GM21526 (cell line): ENCODE data around the gene TMEM151A.
"Not testable (repeated sequence)": the region's sequence is repeated elsewhere in the genome, so short reads cannot be mapped to it uniquely, and the experiment has no call there.

Source experiments
- ATAC-seq: cut with Tn5 transposase; IDR thresholded peaks from one replicate; pipeline ENCODE4 v1.9.1; 2021; ENCODE audit warnings: moderate library complexity; ENCODE audit not compliant: unreplicated experiment, low FRiP score

TMEM151A gene

DNA sequence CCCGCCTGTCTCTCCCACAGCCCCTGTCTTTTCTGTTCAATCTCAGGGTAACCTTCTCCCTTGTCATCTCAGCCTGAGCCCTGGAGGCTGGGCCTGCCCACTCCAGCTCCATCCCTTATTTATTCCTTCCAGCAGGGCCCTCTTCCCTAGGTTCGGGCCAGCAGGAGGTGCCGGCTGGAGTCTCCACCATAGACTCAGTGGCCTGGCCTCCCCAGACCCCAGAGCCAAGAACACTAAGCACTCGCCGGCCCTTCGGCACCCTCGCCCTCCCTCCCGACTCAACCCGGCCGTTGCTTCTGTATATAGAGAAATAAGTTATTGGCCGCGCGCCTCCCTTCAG is 24.7 kb upstream of the TMEM151A start:
- no peak for ATAC-seq

GRCh38 chr11:66267379-66268243 is 24.1 kb upstream of the TMEM151A start:
- peak; percentile 16 for ATAC-seq

GRCh38 chr11:66268244-66268951 is 23.3 kb upstream of the TMEM151A start, which contains the start of gene RAB1B:
Gene RAB1B, plus strand, starts transcription at chr11:66268639. Its CDS starts 41 bp downstream, at chr11:66268680.
- peak; percentile 63 for ATAC-seq

DNA sequence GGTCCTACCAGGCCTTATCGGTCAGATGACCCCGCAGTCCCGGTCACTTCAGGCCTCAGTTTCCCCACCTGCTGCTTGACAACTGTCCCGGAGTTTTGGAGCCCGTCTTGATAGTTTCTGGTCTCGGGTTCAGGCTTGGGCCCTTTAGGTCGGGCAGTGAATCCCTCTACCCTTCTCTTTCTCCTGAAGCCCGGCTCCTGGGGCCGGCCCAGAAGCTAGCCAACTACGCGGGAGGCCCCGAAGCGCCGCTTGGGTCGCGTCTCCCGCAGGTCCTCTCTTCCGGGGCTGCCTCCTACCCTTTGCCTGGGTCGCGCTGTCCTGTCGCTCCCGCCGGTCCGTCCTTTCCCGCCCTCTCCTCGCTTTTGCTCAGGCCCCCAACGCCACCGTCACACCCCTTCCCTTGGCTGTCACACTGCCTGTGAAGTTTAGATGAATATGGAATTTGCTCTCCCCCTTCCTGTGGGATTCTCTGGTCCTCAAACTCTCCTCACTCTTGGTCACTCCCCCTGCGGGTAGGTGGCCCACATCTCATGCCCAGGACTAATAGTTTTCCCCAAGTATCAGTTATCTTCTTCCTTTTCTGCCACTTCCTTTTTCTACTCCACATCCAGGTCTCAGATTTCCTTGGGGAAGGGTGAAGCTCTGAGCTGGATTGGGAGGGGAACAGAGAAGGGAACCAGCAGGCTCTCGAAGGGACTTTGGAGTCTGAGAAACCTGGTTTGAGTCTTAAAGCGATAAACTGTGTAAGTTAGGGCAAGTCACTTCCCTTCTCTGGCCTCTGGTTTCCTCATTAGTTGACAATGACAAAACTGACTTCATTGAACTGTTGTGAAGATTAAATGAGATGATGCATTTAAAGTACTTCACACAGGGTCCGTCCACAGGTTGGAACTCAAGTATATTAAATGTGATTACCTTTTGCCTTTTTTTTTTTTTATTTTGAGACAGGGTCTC is 22.5 kb upstream of the TMEM151A start:
- no peak for ATAC-seq

DNA sequence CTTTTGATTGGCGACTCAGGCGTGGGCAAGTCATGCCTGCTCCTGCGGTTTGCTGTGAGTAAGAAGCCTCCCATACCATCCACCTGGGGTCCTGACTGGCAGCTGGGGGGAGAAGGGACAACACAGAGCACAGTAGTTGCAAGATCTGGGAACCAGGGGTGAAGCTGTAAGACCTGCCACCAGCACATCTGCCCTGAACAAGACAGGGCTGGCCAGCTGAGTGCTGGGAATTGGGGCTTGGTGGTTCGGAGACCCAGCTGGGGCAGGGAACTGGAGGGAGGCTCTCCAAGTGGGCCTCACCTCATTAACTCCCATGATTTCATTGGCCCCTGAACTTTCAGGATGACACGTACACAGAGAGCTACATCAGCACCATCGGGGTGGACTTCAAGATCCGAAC is 19.9 kb upstream of the TMEM151A start:
- no peak for ATAC-seq

GRCh38 chr11:66272596-66272995 is 19.1 kb upstream of the TMEM151A start:
- ATAC-seq = no peak

- ATAC-seq = no peak
Observed at GRCh38 chr11:66274219-66274618, 17.5 kb upstream of the TMEM151A start.

DNA sequence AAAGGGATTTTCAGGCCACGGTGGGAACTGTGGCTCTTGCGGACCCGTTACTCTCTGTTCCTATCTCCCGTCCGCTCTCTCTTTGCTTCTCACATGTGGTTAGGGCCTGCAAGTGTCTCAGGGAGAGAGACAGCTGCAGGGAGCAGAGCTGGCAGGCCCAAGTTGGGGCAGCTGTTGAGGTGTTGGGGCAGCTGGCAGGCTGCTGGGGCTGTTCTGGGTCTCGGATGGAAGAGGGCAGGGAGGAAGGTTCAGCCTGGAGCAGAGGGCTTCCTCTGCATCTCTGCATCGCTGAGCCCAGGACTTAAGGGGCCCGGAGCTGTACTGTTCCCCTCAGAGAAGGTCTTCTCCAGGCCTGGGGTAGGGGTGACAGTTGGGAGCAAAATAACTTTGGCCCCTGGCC is 16.3 kb upstream of the TMEM151A start:
- no peak for ATAC-seq

DNA sequence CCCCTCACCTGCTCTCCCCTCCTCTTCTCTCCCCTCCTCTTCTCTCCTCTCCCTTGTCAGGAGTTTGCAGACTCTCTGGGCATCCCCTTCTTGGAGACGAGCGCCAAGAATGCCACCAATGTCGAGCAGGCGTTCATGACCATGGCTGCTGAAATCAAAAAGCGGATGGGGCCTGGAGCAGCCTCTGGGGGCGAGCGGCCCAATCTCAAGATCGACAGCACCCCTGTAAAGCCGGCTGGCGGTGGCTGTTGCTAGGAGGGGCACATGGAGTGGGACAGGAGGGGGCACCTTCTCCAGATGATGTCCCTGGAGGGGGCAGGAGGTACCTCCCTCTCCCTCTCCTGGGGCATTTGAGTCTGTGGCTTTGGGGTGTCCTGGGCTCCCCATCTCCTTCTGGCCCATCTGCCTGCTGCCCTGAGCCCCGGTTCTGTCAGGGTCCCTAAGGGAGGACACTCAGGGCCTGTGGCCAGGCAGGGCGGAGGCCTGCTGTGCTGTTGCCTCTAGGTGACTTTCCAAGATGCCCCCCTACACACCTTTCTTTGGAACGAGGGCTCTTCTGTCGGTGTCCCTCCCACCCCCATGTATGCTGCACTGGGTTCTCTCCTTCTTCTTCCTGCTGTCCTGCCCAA is 15.6 kb upstream of the TMEM151A start:
- ATAC-seq = no peak

DNA sequence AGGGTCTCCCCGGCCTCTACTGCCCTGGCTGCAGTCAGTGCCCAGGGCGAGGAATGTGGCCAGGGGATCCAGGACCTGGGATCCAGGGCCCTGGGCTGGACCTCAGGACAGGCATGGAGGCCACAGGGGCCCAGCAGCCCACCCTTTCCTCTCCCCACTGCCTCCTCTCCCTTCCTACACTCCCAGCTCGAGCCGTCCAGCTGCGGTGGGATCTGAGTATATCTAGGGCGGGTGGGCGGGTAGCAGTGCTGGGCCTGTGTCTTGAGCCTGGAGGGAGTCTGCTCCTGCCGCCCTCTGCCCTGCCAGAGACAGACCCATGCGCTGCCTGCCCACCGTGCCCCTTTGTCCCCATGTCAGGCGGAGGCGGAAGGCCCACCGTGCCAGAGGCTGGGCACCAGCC is 15.1 kb upstream of the TMEM151A start:
- ATAC-seq = not testable (repeated sequence)

DNA sequence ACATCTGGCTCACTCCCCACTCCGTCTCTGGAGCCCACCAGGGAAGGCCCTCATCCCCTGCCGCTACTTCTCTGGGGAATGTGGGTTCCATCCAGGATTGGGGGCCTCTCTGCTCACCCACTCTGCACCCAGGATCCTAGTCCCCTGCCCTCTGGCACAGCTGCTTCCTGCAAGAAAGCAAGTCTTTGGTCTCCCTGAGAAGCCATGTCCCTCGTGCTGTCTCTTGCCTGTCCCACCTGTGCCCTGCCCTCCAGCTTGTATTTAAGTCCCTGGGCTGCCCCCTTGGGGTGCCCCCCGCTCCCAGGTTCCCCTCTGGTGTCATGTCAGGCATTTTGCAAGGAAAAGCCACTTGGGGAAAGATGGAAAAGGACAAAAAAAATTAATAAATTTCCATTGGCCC is 14.6 kb upstream of the TMEM151A start:
- ATAC-seq = not testable (repeated sequence)

GRCh38 chr11:66277471-66278362 is 14.0 kb upstream of the TMEM151A start, which contains the start of gene CNIH2:
Gene CNIH2, plus strand, starts transcription at chr11:66278175. Its CDS starts 282 bp downstream, at chr11:66278457.
- no peak for ATAC-seq

DNA sequence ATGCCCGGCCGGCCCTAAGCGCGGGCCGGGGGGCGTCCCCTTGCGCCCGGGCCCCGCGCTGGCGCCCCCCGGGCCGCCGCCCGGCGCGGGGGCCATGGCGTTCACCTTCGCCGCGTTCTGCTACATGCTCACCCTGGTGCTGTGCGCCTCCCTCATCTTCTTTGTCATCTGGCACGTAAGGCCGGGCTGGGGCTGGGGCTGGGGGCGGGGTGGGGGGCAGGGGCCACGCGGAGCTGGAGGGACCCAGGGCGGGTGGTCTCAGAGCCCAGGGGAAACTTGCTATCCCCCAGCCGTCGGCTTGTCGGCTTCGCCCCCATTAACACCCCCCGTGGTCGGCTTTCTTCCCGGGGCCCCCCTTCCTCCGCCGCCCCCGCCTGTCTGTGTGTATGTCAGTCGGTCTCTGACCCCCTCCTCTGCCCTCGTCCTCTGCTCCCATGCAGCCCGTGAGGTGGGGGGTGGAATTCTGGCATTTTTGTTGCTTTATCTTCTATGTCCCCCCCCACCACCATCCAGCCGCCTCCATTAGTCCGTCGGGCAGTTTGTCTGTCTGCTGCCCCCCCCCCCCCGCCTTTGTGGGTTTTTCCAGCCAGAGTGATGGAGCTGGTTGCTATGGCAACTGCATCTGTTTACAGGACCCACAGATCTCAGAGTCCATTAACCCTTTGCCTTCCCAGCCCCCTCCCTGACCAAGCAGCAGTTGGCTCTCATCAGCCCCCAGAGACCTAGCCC is 13.2 kb upstream of the TMEM151A start:
- no peak for ATAC-seq

GRCh38 chr11:66279092-66279734 is 12.5 kb upstream of the TMEM151A start:
- no peak for ATAC-seq

DNA sequence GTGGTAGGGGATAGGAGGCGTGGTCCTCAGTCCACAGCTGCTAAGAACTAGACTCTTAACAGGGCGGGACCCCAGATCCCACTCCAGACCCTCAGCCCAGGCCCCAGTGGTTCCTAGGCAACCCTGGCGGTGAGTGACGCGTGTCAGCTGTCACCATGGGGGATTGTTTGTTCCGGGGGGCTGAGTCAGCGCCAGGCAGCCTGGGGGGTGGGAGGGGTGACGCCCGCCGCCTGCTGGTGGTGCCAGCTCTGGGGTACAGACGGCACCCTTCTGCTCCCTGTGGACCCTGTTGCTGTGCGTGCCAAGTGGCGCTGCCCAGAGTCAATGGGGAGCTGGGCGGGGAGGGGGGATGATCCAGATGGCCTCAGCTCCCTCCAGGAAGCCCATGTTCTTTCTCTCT is 11.3 kb upstream of the TMEM151A start:
- no peak for ATAC-seq

DNA sequence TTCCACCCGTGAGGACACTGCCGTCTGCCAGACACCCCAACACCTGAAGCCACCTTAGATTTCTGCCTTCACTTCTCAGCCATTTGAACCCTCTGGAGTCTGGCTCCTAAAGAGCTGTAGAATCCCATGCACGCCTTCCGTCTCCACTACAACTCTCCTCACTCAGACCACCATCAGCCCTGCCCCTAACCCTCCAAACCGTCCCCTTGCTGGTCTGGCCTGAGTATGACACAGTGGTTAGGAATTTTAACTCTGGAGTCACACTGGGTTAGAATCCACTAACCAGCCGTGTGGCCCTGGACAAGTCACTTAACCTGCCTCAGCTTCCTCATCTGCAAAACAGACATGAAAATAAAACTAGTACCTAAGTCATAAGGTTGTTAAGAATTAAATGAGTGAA is 10.7 kb upstream of the TMEM151A start:
- ATAC-seq = no peak

DNA sequence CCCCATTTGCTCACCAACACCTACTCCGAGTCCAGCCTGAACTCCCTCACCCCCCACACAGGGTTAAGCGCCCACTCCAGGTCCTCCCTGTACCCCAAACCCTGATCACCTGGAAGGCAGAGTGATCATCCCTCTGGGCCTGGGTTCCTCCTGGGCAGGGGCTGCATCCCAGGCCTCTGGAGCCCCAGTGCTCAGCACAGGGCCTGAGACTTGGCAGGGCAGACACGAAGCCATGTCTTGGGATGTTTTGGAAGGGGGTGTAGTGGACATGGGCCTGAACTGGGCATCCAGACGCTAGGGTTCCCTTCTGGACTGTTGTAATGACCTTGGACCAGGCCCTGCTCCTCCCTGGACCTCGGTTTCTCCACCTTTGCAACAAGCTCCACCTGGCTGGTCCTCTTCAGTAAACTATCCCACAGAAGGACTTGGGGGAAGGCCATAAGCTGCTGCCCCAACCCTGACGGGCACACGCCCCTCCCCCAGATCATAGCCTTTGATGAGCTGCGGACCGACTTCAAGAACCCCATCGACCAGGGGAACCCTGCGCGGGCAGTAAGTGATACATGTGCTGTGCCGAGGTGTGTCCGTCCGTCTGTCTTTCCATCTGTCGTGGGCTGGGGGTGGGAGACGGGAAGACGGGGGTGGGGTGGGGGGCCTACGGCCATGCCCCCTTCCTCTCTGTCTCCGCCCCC is 9.8 kb upstream of the TMEM151A start:
- ATAC-seq = no peak
